Activated CD4-positive, alpha-beta T cell treated with anti-CD3 and anti-CD28 coated beads for 36 hours (primary cell): ENCODE results near the gene F10. TPM values are rescaled to one million over a fixed set of nuclear protein-coding genes. Genes with fewer than 3 reads are reported as not detected.
A peak's percentile ranks its signal among the peaks of the same experiment; 100 is the strongest.

ENCODE experiments used
- ATAC-seq: fragments of 200-7000 bp; cut with Tn5 transposase; one replicate; pipeline ENCODE4 v1.10.0; 2021; ENCODE audit warnings: mild to moderate bottlenecking, moderate library complexity
- CTCF ChIA-PET: fragments of 350-600 bp; sonication (Branson Sonifier 250); formaldehyde crosslinking; loops from one replicate; lab custom pipeline; 2021; ENCODE audit warnings: antibody characterized with exemption; lab: Charles Lee
- POLR2A ChIA-PET: fragments of 350-600 bp; sonication (Branson Sonifier 250); formaldehyde crosslinking; loops from one replicate; lab custom pipeline; 2021; ENCODE audit warnings: antibody characterized with exemption, inconsistent platforms; lab: Charles Lee
- DNase-seq: peaks from one replicate; pipeline ENCODE4 v3.0.0-alpha.2; 2020
- H3K27ac Mint-ChIP-seq: one replicate; pipeline ENCODE4 v1.8.0; 2021; ENCODE audit warnings: mixed read lengths
- H3K27me3 Mint-ChIP-seq: one replicate; pipeline ENCODE4 v1.8.0; 2021; ENCODE audit warnings: mixed read lengths
- H3K36me3 Mint-ChIP-seq: one replicate; pipeline ENCODE4 v1.8.0; 2021; ENCODE audit warnings: low read depth, mixed read lengths
- H3K4me1 Mint-ChIP-seq: one replicate; pipeline ENCODE4 v1.8.0; 2021; ENCODE audit warnings: mixed read lengths
- H3K4me3 Mint-ChIP-seq: one replicate; pipeline ENCODE4 v1.8.0; 2021; ENCODE audit warnings: mild to moderate bottlenecking, moderate library complexity, mixed read lengths
- H3K9me3 Mint-ChIP-seq: one replicate; pipeline ENCODE4 v1.8.0; 2021; ENCODE audit warnings: low read depth, mixed read lengths
- intact Hi-C, 2 experiments: fragments of 100-400 bp; cut with DNase I in 1 of 2; cut with micrococcal nuclease in 1 of 2; formaldehyde crosslinking; loops; one replicate each; pipeline versions ENCODE4 v1.14.2 to v1.15.1; 2022 to 2024; cut with DNase I, micrococcal nuclease
- total RNA-seq, 2 experiments: library from RNA; stranded (reverse); gene quantifications; one replicate each; pipeline ENCODE4 v1.2.3, GENCODE V29; 2021

Gene F10
- total RNA-seq, 2 experiments from 2014 or later: not detected

DNA sequence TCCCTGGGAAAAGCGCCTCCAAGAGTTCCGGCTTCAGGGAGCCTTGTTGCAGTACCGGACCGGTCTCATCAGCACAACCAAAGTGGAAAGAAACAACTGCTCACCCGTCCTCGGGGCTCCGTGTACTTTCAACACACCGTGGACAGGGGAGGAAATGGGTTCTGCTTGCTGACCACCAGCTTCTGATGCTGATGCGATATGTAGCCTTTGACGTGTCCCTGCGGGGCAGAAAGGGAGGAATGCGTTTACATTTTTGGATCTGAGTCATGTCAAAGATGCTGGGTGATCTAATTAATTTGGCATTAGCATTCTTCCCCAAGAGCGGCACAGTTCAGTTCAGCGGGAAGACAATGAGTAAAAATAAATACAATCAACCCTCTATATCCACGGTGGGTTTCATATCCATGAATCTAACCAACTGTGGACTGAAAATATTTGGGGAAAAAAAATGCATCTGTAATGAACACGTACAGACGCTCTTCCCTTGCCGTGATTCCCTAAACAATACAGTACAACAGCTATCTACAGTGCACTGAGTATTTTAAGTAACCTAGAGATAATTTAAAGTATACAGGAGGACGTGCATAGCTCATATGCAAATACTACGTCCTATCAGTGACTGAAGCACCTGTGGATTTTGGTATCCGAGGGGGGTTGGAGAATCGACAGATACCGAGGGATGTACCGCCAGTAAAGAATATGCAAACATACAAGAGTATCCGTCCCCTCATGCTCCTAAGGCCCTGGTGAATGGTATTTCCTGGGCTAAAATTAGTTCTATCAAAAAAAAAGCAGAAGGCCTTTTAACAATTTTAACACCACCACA is 55.7 kb downstream of the F10 start:
- Mint-ChIP-seq H3K27me3 (no peaks in the 10 kb centered on the region), H3K4me3 (no peak overlapping the region), H3K27ac (no peak overlapping the region), H3K36me3 (peaks cover 68% of the 10 kb centered on the region), H3K4me1 (peaks cover 10% of the 10 kb centered on the region), H3K9me3 (no peaks in the 10 kb centered on the region)
- POLR2A ChIA-PET: no interaction called here
- CTCF ChIA-PET: interaction anchor here (1.0 kb wide), 1 partner anchor 9 kb away, joined by 3 read pairs; no protein-coding TSS in a partner anchor
- intact Hi-C loops: no loop called here
- DNase-seq: no peak
- ATAC-seq: no peak

DNA sequence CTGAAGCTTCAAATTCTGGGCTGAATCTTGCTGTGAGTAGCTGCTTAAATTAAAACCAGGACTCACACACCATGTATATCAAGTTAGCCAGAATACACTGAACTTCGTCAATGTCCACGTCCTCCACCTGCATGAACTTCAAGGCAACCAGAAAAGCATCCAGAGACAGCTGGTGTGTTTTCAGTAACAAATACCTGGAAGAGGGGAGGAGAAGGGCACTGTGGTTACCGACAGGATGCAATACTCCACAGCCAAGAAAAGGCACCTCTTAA is 56.2 kb downstream of the F10 start:
- H3K27ac Mint-ChIP-seq: no peak overlapping the region

DNA sequence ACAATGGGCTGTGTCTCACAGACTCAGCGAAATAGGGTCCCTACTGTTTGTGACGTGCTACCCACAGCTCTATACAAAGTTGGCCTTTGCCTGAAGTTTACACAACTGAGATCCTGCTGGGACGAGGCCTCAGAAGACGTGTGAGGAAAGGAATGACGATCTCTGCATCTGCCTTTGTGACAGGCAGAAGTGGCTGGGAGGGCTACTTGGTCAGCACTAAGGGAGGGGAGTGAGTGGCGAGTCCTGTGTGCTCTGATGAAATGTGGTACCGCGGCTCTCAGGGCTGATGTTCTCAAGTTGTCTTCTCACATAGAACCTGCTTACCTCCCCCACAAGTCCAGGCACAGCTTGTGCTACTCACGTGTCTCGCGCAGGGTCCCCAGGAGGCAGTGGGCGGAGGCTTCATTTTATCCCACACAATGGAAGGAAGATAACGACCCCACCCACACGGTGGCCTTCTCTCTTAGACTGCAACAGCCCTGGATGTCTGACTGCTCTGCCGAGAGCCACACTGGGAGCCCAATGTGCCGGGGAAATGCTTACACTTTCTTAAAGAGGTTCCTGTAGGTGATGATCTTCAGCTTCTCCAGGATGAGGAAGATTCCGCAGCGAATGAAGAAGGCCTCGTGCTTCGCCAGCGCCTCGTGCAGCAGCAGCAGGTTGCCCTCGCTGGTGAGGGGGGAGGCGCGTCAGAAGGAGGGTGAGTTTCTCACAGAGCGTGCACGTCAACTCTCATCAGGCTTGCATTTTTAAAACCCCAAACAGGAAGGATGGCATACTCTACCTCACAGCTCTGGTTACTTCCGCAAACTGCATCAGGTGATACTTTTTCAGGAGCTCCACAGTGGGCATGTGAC is 57.0 kb downstream of the F10 start:
- H3K9me3 Mint-ChIP-seq: no peaks in the 10 kb centered on the region
- CTCF ChIA-PET: interaction anchor here (0.5 to 1.0 kb wide), 2 partner anchors 11 to 96 kb away, joined by 3 to 5 read pairs; no protein-coding TSS in a partner anchor
- no peak overlapping the region for H3K4me3 Mint-ChIP-seq
- H3K27ac Mint-ChIP-seq: no peak overlapping the region
- DNase-seq: no peak
- POLR2A ChIA-PET: no interaction called here
- peaks cover 16% of the 10 kb centered on the region for H3K4me1 Mint-ChIP-seq
- peaks cover 70% of the 10 kb centered on the region for H3K36me3 Mint-ChIP-seq
- intact Hi-C loops: no loop called here
- ATAC-seq: no peak
- no peaks in the 10 kb centered on the region for H3K27me3 Mint-ChIP-seq

More for the DNA sequence above, 56.2 kb downstream of the F10 start:
- Mint-ChIP-seq H3K27me3 (no peaks in the 10 kb centered on the region), H3K36me3 (peaks cover 73% of the 10 kb centered on the region), H3K9me3 (no peaks in the 10 kb centered on the region), H3K4me3 (no peak overlapping the region), H3K4me1 (peaks cover 14% of the 10 kb centered on the region)
- DNase-seq (no peak), ATAC-seq (no peak)
- intact Hi-C loops: no loop called here
- ChIA-PET POLR2A (no interaction called here), CTCF (interaction anchor here (1.0 kb wide), 1 partner anchor 10 kb away, joined by 3 read pairs; no protein-coding TSS in a partner anchor)

DNA sequence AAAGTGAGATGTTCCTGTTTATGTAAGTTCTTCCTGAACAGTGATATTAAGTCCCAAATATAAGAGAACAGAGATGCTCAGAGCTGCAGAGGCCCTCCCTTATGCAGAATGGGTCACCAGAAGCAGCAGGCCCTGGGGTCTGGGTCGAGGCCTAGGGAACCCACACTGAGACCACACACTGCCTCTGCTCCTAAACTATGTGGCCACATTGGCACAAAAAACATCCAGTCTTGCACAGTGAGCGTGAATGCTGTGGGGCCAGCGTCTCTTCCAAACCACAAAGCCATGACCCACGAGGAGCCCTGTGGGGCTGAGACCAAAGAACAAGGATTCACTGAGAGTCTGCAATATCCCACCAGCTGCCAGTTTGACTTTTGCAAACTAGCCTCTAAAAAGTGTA is 59.4 kb downstream of the F10 start:
- Mint-ChIP-seq H3K4me3 (no peak overlapping the region), H3K27me3 (no peaks in the 10 kb centered on the region), H3K27ac (no peak overlapping the region), H3K9me3 (no peaks in the 10 kb centered on the region), H3K36me3 (peaks cover 69% of the 10 kb centered on the region), H3K4me1 (peaks cover 29% of the 10 kb centered on the region)
- ChIA-PET CTCF (interaction anchor here (1.2 to 1.4 kb wide), 2 partner anchors 9 to 16 kb away, joined by 3 read pairs; no protein-coding TSS in a partner anchor), POLR2A (interaction anchor here (0.7 kb wide), 1 partner anchor 44 kb away, joined by 4 read pairs; no protein-coding TSS in a partner anchor)
- no peak for ATAC-seq
- intact Hi-C loops: no loop called here
- no peak for DNase-seq

DNA sequence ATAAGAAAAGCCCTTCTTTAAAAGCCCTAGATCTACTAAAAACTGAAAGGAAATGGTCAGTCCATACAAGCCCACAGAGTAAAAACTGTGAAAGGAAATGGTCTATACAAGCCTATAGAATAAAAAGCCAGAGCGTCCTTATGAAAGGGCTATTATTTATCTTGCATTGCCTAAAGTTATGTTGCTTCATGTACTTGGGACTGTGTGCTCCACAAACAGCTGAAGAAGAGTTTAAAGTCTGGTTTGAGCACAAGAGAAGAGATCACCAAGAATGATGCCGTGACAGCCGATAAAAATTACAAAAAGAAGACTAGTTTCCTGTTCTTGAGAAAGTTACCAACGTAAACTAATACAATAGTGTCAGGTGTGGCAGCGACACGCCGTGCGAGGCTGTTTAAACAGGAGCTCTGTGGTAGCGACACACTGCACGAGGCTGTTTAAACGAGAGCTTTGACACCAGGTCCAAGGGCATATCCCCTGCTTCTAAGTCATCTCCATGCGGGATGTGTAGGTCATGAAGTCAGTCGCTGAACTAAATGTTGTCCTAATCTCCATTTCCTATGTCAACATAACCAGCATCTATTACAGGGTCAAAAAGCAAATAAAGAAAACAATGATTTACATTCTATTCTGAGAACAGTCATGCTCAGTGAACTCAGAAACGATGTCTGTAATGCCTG is 61.0 kb downstream of the F10 start:
- Mint-ChIP-seq H3K36me3 (peaks cover 75% of the 10 kb centered on the region), H3K27ac (no peak overlapping the region), H3K4me3 (no peak overlapping the region), H3K9me3 (no peaks in the 10 kb centered on the region), H3K27me3 (no peaks in the 10 kb centered on the region), H3K4me1 (peaks cover 40% of the 10 kb centered on the region)
- intact Hi-C loops: no loop called here
- ChIA-PET CTCF (interaction anchor here (0.7 to 1.4 kb wide), 3 partner anchors 10 to 18 kb away, joined by 3 read pairs; no protein-coding TSS in a partner anchor), POLR2A (no interaction called here)
- DNase-seq (no peak), ATAC-seq (no peak)

DNA sequence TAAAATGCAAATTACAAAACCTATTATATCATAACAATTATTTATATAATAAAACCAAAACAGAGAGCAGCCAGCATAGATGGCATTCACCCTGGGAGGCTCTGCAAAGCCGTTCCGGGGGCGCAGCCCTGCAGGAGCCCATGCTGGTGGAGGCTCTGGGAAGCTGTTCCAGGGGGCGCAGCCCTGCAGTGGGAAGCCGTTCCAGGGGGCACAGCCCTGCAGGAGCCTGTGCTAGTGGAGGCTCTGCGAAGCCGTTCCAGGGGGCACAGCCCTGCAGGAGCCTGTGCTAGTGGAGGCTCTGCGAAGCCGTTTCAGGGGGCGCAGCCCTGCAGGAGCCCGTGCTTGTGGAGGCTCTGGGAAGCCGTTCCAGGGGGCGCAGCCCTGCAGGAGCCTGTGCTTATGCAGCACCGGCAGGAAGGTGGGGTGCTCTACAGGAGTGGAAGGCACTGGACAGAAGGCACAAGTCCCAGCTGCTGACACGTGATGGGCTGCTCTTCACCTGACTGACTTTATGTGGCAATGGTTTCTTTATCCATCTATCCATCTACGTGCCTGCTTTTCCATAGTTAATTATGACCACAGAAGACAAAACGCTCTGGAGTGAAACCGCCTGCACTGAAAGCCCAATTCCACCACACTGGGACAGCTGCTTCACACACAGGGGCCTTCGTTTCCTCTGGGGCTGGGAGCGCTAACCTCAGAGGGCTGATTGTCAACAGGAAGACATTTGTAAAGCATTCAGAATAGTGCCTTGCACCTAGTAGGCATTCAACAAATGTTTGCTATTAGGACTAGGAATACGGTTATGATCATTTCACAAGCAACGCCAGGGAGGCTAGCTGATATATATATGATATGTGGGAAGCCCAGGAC is 62.2 kb downstream of the F10 start:
- DNase-seq: peak; percentile 25
- intact Hi-C loops: no loop called here
- CTCF ChIA-PET: no interaction called here
- Mint-ChIP-seq H3K36me3 (peaks cover 72% of the 10 kb centered on the region), H3K9me3 (no peaks in the 10 kb centered on the region), H3K4me3 (peak overlapping the region; percentile 16), H3K27ac (peak overlapping the region; percentile 34), H3K4me1 (peaks cover 40% of the 10 kb centered on the region), H3K27me3 (no peaks in the 10 kb centered on the region)
- no peak for ATAC-seq
- POLR2A ChIA-PET: no interaction called here

DNA sequence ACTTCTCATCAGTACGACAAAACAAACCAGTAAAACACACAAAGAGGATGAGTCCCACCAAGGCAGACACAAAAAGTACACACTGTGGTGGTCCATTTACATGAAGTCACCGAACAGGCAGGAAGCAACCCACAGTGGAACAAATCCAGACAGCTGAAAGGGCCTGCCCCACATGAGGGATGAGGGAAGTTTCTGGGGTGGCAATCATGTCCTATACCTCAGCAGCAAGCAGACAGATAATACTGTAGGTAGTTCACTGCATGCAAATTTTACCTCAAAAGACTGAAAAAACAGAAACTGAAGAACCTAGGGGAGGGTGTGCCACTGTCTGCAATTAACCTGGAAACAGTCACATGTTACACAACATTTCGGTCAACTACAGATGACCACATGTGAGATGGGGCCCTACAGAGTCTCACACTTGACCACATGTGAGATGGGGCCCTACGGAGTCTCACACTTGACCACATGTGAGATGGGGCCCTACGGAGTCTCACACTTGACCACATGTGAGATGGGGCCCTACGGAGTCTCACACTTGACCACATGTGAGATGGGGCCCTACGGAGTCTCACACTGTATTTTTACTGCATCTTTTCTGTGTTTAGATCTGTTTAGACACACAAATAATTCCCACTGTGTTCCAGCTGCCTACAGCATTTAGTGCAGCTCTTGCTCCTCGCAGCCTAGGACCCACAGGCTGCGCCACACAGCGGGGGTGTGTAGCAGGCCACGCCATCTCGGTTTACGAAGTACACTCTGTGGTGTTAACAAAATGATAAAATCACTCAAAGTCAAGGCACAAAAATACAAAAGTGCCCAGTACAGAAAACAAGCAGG is 63.7 kb downstream of the F10 start:
- peaks cover 66% of the 10 kb centered on the region for H3K36me3 Mint-ChIP-seq
- peaks cover 38% of the 10 kb centered on the region for H3K4me1 Mint-ChIP-seq
- H3K9me3 Mint-ChIP-seq: no peaks in the 10 kb centered on the region
- DNase-seq (peak; percentile 29), ATAC-seq (peak; percentile 42)
- peak overlapping the region; percentile 21 for H3K4me3 Mint-ChIP-seq
- ChIA-PET CTCF (interaction anchor here (0.5 to 1.1 kb wide), 2 partner anchors 30 to 60 kb away, joined by 3 read pairs; no protein-coding TSS in a partner anchor), POLR2A (no interaction called here)
- intact Hi-C loops: no loop called here
- no peaks in the 10 kb centered on the region for H3K27me3 Mint-ChIP-seq
- H3K27ac Mint-ChIP-seq: peak overlapping the region; percentile 79

DNA sequence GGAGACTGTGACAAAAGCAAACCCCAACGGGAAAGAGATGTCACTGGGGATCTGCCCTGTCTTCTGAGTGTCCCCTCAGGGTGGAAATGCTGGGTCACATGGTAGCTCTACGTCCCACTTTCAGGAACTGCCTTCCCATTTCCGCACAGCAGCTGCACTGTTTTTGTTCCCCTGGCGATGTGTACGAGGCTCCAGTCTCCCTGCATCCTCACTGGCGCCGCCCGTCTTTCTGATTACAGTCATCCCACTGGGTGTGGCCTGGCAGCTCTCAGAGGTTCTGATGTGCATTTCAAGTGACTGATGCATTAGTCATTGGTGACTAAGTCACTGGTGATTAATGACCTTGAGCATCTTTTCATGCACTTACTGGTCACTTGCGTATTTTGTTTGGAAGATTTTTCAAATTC is 64.7 kb downstream of the F10 start:
- peak; percentile 94 for ATAC-seq
- Mint-ChIP-seq H3K9me3 (no peaks in the 10 kb centered on the region), H3K4me1 (peaks cover 38% of the 10 kb centered on the region), H3K36me3 (peaks cover 59% of the 10 kb centered on the region), H3K27ac (peak overlapping the region; percentile 71), H3K4me3 (no peak overlapping the region), H3K27me3 (no peaks in the 10 kb centered on the region)
- ChIA-PET CTCF (interaction anchor here (0.5 to 0.6 kb wide), 3 partner anchors 20 to 166 kb away, joined by 3 read pairs; no protein-coding TSS in a partner anchor), POLR2A (no interaction called here)
- peak; percentile 85 for DNase-seq
- intact Hi-C loops: loop anchor here in 1 of 2 experiments (1.0 kb wide), 2 partner anchors 21 to 42 kb away; partner anchors contain the start of gene PCID2

DNA sequence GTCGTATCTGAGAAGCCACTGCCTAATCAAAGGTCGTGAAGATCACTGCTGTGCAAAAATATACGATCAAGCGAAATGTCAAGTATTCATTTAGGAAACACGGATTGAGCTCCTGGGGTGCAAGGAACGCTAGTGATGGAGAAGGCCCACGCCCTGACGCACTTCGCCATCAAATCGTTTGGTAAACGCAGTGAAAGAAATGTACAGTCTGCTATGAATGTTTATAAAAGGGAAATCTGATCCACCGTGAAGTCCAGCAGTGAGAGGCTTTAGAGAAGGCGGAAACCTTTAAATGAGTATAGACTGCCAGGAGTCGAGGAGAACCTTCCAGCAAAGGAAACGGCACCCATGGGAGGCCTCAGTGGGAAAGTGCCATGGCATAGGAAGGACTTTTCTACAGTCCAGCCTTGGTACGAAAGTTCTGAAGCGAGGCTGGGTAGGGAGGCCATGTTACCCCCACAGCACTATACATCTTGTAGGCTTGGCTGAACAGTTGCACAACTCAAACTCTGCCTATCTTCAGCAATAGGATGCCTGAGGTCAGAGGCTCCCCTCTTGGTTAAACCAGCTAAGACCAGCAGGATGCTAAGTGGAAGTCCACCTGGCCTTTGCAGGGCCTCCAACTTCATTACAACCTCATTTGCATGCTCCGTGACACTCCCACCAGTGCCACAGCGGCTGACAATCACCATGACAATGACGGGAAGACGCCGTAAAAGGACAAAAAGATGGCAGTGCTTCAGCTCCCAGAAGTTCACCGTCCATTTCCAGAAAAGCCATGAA is 65.5 kb downstream of the F10 start:
- H3K27me3 Mint-ChIP-seq: no peaks in the 10 kb centered on the region
- no peak overlapping the region for H3K4me3 Mint-ChIP-seq
- CTCF ChIA-PET: interaction anchor here (0.6 to 0.8 kb wide), 3 partner anchors 20 to 211 kb away, joined by 3 to 4 read pairs (median 3); no protein-coding TSS in a partner anchor
- DNase-seq: no peak
- no peaks in the 10 kb centered on the region for H3K9me3 Mint-ChIP-seq
- H3K27ac Mint-ChIP-seq: no peak overlapping the region
- no peak for ATAC-seq
- intact Hi-C loops: loop anchor here in 1 of 2 experiments (1.0 kb wide), 2 partner anchors 20 to 43 kb away; partner anchors contain the start of gene PCID2
- H3K4me1 Mint-ChIP-seq: peaks cover 38% of the 10 kb centered on the region
- H3K36me3 Mint-ChIP-seq: peaks cover 58% of the 10 kb centered on the region
- POLR2A ChIA-PET: no interaction called here
